NCI-H526 (cell line): ENCODE measurements around the gene AGAP3.

Experiments
- DNase-seq, 2 experiments: peaks; one replicate each; lab custom pipeline; 2025; lab: John Stamatoyannopoulos, UW

Gene AGAP3

DNA sequence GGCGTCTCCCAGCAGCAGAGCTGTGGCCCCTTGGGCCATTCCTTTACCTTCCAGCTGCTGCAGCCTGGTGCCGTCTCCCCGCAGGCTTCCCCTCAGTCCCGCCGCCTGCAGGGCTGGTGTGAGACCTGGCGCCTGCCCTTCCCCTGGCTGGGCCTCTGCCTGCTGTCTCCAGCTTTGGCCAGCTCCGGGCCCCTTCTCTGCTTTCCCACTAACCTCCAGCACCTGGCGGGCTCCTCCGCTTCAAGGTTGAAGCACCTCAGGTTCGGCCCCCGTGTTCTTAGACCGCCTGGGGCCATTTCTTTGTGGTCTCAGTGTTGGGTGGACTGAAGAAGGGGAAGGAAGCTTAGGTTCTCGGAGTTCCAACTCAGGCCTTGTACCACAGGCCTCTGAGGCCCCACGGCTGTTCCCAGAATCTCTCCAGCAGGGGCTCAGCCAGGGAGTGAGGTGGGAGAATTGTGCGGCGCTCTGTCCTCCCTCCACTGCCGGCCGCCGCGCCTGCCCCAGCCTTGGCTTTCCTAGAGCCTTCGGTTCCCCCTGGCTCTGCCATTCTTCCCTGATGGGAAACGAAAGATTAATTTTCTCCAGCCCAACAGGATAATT, 50.9 kb downstream of the AGAP3 start:
- DNase-seq, result no peak

GRCh38 chr7:151137791-151138152, 51.5 kb downstream of the AGAP3 start:
- DNase-seq, result no peak

DNA sequence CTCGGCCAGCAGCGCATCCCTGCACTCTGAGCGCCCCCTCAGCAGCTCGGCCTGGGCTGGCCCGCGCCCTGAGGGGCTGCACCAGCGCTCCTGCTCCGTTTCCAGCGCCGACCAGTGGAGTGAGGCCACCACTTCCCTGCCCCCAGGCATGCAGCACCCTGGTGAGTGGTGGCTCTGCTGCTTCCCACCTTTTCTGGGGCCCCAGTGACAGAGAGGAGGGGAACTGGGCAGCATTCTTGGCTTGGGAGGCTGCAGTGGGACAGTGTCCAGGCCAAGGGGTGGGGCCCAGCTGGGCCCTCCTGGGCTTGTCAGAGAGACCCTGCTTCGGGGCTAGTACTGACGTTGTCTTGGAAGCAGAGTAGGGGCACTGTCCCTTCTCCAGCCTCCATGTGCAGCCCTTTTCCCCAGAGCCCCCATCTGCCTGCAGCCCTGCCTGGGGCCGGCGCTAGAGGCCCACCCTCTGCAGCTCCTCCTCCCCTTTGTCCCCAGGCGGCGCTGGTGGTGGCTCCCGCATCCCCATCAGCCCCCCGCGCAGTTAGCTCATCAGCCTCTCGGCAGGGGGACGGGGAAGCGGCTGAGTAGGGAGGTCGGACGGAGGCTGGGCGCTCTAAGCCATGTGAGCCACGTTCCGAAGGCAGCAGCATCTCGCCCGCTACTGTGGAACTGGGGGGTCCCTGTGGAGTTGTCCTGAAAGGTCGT, 52.0 kb downstream of the AGAP3 start:
- no peak for DNase-seq

DNA sequence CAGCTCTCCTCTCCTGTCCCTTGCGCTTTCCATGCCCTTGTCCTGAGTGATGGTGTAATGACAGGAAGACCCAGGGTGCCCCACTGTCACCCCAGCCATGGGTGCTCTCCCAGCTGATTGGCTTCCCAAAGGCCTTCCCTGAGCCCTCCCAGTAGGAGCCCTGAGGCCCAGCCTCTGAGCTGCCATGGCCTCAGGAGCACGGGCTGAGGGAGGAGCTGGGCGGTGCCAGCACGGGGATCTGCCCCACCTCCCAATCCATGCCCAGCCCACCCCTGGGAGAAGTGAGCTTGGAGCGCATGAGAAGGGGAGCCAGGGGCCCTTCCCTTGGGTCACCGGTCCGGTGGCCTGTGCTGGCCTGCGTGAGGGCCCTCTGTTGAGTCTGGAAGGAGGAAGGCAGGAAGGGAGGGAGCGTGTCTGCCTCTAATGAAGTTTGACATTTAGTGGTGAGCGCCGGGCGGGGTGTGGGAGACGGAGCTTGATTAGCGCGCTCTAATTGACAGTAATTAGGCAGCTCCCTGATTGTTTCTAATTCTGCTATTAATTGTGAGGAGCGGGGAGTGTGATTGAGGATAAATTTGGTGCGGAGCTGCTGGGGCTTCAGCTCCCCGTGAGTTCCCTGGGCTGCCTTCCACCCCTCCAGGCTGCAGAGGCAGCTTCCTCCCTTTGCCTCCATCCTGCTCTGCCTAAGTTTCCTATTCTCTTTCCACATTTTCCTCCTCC, 53.0 kb downstream of the AGAP3 start:
- no peak for DNase-seq

GRCh38 chr7:151139791-151140190, 53.5 kb downstream of the AGAP3 start:
- DNase-seq, result no peak

- DNase-seq, result no peak
Observed at GRCh38 chr7:151140826-151141225, 54.6 kb downstream of the AGAP3 start.

DNA sequence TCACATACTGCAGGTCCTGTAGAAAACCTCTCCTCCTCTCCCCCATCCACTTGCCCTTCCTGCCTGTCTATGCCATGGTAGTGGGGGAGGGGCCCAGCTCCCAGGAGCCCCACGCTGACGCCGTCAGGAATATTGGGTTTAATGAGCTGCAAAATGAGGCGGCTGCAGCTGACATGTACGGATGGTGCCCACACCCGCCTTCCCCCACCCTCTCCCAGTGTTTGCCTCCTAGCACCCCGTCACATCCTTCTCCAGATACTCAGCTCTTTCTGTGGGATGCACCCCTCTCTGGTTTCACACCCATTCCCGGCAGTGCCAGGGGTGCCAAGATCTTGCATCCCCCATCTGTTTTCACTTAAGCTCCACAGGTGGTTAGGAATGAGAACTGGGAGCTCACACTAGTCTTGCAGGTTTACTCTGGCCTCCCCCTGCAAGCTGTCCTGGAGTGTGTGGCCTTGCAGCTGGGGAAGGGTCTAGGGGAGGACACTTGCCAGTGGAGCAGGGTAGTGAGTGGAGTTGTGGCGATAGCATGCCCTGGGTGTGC, 55.1 kb downstream of the AGAP3 start:
- DNase-seq, result no peak

- DNase-seq, result no peak
Observed at GRCh38 chr7:151141855-151142685, 55.8 kb downstream of the AGAP3 start.

- no peak for DNase-seq
Observed at GRCh38 chr7:151142686-151143040, 56.4 kb downstream of the AGAP3 start.

GRCh38 chr7:151143261-151144015, 57.2 kb downstream of the AGAP3 start:
- DNase-seq, result no peak

- no peak for DNase-seq
Observed at GRCh38 chr7:151144387-151144786, 58.1 kb downstream of the AGAP3 start.

DNA sequence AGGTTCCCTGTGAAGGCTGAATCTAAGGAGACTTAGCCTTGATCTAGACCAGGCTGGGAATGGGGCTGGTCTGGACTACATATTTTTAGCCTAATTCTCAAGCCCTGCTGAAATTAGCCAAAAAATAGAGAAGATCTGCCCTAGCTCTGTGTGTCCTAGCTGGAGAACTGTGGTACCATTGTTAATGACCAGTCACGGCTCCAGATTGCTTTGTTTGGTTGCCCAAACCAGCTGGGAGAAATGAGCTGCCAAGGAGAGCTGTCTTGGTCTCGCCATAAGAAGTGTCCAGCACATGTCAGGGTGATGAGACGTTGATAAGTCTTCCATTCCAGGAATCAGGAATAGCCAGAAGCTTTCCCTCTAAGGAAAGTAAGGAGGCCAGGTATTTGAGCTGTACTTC, 60.5 kb downstream of the AGAP3 start:
- DNase-seq, result no peak

DNA sequence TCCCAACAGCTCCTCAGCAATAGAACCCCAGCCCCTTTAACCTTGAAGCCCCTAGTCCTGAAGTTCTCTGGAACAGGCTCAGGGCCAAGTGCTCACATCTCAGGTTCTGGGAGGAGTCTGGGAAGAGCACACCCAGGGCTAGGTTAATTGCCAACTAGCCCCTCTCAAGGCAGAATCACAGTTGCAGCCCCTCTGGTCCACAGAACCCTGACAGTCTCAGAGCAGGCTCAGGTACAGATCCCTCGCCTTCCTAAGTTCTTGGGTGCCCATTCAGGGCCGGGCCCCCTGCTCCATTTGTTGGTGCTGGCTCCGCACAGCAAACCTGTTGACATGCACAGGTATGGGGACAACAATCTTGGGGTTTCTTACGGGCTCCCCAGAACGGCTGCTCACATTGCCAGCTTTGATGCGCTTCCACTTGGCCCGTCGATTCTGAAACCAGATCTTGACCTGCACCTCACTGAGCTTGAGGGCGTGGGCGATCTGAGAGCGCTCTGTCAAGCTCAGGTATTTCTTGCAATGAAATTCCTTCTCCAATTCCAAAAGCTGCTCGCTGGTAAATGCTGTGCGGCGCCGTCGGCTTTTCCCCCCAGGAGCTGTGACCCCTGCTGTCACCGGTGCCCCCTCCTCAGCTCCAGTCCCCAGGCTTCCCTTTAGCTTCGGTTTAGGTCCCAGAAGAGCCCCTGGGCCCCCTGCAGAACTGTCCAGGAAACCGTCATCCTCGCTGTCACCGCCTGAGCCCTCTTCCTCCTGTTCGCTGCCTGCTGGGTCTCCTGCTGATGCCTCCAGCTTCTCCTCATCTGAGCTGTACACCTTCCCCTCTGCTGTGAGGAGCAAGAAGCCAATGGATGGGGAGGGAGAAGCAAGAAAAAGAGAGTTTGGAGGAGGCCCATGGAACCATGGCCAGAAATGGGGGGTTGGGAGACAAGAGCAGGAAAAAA, 62.3 kb downstream of the AGAP3 start:
- DNase-seq, result no peak

DNA sequence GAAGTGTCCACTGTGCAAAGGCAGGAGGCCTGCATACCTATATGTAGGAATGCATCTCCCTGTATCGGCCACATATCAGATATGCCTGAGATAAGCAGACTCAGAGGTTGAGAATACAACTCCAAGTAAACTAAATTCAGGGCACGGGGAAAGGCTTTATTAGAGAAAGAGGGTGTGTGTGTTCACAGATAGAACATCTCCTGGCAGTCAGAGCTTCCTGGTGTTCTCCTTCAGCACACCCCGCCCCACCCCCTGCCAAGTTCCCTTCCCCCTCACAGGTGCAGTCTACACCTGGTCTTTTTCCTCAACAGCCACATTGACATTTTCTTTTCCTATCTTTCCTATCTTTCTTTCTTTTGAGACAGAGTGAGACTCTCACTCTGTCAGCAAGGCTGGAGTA, 64.1 kb downstream of the AGAP3 start:
- DNase-seq, result no peak

- no peak for DNase-seq
Observed at GRCh38 chr7:151152643-151153513, 66.6 kb downstream of the AGAP3 start.

DNA sequence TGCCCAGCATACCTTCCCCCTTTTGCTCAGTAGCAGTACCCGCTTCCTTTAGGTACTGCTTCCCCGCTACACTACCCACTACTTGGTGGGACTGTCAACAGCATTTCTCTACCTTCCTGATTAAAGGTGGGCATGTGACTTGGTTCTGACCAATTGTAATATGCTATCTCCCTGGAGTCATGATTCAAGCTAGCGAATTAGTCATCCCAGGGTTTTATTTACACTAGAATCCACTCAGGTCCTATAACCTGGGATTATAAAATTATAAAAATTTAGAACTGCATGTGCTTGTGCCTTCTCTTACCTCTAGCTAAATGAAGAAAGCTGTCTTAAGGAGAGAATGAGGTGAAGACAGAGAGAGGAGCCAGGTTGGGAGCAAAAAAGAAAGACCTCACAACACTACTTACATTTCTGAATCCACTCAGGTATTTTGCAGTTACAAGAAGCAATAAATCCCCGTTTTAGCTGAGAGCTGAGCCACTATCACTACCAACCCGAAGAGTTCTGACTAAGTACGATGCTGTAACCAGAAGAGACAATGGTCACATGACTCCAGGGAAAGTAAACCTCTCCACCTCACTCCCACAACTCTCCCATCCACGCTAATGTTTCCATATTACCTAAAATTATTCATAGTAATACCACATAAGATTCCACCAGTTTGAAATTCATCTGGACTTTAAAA, 71.5 kb downstream of the AGAP3 start:
- DNase-seq, result no peak

DNA sequence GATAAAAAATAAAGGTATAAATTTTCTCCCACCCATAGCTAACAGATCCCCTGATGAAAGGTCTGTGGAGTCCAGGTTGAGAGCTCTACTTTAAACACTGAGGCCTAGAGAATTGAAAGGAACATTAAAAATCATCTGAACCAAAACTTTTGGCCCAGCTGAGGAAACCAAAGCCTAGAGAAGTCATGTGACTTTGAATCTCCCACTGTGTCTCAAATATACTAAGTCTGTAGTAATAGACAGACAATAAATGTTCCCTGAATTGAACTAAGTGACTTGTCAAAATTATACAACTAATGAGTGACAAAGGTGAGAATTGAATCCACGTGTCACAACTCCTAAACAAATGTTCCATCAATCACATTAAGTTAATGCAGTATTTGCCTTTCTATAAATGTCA, 75.5 kb downstream of the AGAP3 start:
- no peak for DNase-seq

DNA sequence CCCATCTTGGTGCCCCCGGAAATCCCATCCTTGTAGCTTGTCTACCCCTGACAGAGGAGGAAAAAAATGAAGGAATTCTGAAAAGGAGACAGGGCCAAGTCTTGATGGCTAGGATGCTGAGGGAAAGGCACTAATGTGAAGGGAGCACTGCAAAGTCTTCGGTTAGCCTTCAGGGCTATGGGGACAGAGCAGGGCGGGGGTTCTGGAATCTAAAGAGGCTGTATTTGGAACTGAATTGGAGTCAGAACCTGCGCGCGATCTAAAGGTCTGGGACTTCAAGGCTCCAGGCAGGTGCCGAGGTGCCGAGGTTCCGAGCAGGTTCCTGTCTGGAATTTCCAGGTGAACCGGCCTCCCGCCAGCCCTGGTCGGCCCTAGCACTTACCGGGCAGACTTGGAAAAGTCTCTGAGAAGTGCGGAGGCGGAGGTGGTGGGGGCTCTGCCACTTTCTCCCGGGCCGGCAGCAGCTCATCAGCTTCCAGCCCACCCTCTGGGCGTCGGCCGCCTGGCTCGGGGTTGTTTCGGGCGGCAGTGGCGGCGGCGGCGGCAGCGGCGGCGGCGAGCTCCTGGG, 80.4 kb downstream of the AGAP3 start:
- no peak for DNase-seq
